HG02798 (cell line): ENCODE measurements around the gene TOR3A.
"Not testable (repeated sequence)": the region's sequence is repeated elsewhere in the genome, so short reads cannot be mapped to it uniquely, and the experiment has no call there.

Source experiments
- ATAC-seq: cut with Tn5 transposase; IDR thresholded peaks from one replicate; pipeline ENCODE4 v1.9.1; 2021; ENCODE audit warnings: mild to moderate bottlenecking; ENCODE audit not compliant: unreplicated experiment, poor library complexity

TOR3A gene

GRCh38 chr1:179103999-179104398, 22.1 kb downstream of the TOR3A start:
- no peak for ATAC-seq

GRCh38 chr1:179104611-179105250, 22.9 kb downstream of the TOR3A start:
- ATAC-seq, result no peak

GRCh38 chr1:179105393-179105792, 23.5 kb downstream of the TOR3A start:
- ATAC-seq, result no peak

- no peak for ATAC-seq
Observed at GRCh38 chr1:179107706-179108629, 26.1 kb downstream of the TOR3A start.

DNA sequence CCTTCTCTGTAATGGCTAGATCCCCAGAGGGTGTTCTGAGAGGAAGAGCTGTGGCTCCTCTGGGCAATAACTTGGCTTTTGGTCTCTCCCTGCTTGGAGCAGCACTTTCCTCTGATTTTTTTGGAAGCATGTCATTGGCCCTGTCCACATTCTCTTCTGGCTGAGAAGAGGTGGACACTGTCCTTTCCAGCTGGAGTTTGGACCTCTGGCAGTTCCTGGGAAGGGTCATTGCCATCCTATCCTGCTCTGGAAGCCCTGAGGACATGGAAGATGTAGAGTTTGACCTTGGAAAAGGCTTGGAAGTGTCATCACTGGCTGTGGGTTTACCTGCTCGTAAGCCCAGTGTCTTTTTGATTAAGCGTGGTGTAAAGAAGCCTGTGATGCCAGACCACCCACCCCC, 26.8 kb downstream of the TOR3A start:
- no peak for ATAC-seq

GRCh38 chr1:179115181-179115580, 33.3 kb downstream of the TOR3A start:
- no peak for ATAC-seq

- ATAC-seq, result no peak
Observed at GRCh38 chr1:179119513-179119912, 37.6 kb downstream of the TOR3A start.

- no peak for ATAC-seq
Observed at GRCh38 chr1:179120736-179121135, 38.9 kb downstream of the TOR3A start.

- ATAC-seq, result peak; percentile 37
Observed at GRCh38 chr1:179121159-179121938, 39.5 kb downstream of the TOR3A start.

DNA sequence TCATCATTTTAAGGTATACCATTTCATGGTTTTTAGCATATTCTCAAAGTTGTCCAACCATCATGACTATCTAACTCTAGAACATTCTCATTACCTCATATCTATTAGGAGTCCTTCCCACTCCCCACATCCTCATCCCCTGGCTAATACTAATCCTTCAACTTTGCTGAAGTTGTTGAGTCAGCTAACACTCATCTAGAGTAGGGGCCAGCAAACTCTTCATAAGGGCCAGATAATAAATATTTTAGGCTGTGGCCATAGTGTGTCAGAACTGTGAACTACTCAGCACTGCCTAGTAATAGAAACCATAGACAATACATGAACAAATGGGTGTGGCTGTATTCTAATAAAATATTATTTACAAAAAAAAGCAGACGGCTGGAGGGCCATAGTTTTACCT, 43.0 kb downstream of the TOR3A start:
- ATAC-seq, result no peak

DNA sequence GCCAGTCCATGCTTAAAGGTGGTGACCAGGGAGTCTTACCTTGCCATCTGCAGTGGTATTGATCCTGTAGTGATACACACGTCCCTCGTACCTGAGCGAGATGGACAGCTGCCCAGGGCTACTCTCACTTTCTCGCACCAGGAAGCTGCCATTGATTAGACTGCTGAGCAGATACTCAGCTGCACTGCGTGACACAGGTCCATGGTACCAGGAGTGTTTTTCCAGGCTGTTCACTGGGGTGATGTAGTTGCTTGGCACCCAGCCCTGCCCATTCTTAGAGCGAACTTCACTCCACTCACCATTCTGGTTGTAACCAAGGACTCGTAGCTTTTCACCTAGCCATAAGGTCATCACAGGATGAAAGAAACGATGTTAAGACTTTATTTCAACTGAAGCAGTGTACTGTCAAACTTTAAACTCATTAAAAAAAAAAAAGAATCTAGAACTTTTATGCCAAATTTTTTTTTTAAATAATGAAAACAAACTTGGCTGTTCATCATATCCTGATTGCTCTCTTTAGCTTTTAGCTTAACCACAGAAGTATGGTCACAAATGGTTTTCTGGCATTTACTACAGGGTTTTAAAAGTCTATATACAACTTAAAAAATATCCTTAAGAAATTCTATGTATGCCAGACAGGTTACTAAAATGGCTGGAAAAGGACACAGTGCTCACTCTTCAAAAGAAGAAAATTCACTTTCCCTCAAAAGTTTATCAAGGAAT, 44.6 kb downstream of the TOR3A start:
- no peak for ATAC-seq

DNA sequence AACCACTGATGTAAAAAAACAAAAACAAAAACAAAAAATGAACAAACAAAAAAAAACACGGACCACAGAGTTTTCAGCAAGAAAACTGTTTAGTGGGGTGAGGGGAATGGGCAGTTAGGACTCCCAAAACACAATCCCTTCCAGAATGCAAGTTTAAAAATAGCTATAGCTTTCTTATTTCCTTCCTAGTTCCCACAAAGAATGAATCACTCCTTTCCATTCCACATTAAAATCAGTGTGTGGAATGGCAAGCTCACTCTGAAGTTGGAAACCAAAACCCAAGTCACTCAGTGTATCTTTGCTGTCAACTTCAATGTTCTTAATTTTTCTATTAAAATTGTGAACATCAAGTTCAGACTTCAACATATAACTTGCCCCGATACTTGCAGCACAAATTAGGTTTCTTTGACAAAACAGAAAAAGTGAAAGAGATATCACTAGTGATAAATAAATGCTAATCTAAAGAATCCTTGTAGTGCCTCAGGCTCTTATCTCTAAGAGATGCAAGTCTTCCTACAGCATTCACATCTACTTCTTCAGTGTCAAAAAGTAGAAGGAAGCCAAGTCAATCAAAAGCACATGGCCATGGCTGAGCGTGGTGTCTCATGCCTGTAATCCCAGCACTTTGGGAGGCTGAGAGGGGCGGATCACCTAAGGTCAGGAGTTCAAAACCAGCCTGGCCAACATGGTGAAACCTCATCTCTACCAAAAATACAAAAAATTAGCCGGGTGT, 45.5 kb downstream of the TOR3A start:
- no peak for ATAC-seq

GRCh38 chr1:179128520-179128919, 46.6 kb downstream of the TOR3A start:
- no peak for ATAC-seq

GRCh38 chr1:179129702-179130473, 48.0 kb downstream of the TOR3A start:
- ATAC-seq, result peak; percentile 98

- not testable (repeated sequence) for ATAC-seq
Observed at GRCh38 chr1:179135168-179135567, 53.3 kb downstream of the TOR3A start.

GRCh38 chr1:179135707-179136106, 53.8 kb downstream of the TOR3A start:
- ATAC-seq, result not testable (repeated sequence)

GRCh38 chr1:179137617-179138255, 55.9 kb downstream of the TOR3A start:
- ATAC-seq, result no peak

GRCh38 chr1:179138755-179139154, 56.9 kb downstream of the TOR3A start:
- not testable (repeated sequence) for ATAC-seq
